Neural progenitor cell (in vitro differentiated cells): Measurements from ENCODE around the gene POLR3B. TPM values are rescaled to one million over a fixed set of nuclear protein-coding genes. Genes with fewer than 3 reads are reported as not detected.

Source experiments
- DNase-seq: peaks from one replicate; pipeline ENCODE4 v3.0.0-alpha.2; 2016; ENCODE audit warnings: low spot score
- H2AFZ ChIP-seq: fragments of 200-600 bp; sonication (generic); replicated peaks from 2 replicates; pipeline ENCODE4 v1.6.1; 2016; ENCODE audit warnings: antibody characterized with exemption
- H3F3A ChIP-seq: fragments of 200-600 bp; sonication (generic); 2 replicates; pipeline ENCODE4 v1.6.1; 2016; ENCODE audit warnings: antibody characterized with exemption, low read depth
- H3K27ac ChIP-seq: fragments of 200-600 bp; sonication (generic); 2 replicates; pipeline ENCODE4 v1.5.1; 2016; ENCODE audit warnings: mild to moderate bottlenecking
- H3K27me3 ChIP-seq: fragments of 200-600 bp; sonication (generic); 2 replicates; pipeline ENCODE4 v1.6.1; 2016; ENCODE audit warnings: mild to moderate bottlenecking, moderate library complexity
- H3K36me3 ChIP-seq: fragments of 200-600 bp; sonication (generic); 2 replicates; pipeline ENCODE4 v1.5.1; 2016
- H3K4me1 ChIP-seq: fragments of 200-600 bp; sonication (generic); 2 replicates; pipeline ENCODE4 v1.6.1; 2016; ENCODE audit warnings: mixed run types
- H3K4me2 ChIP-seq: fragments of 200-600 bp; sonication (generic); 2 replicates; pipeline ENCODE4 v1.6.1; 2016
- H3K4me3 ChIP-seq: fragments of 200-600 bp; sonication (generic); 2 replicates; pipeline ENCODE4 v1.5.1; 2016
- H3K79me2 ChIP-seq: fragments of 200-600 bp; sonication (generic); 2 replicates; pipeline ENCODE4 v1.6.1; 2016; ENCODE audit warnings: low read depth
- H3K9ac ChIP-seq: fragments of 200-600 bp; sonication (generic); 2 replicates; pipeline ENCODE4 v1.6.1; 2016
- H3K9me3 ChIP-seq: fragments of 200-600 bp; sonication (generic); 2 replicates; pipeline ENCODE4 v1.5.1; 2016; ENCODE audit warnings: low read depth
- H4K20me1 ChIP-seq: fragments of 200-600 bp; sonication (generic); 2 replicates; pipeline ENCODE4 v1.6.1; 2016; ENCODE audit warnings: low read depth
- H3K27ac Mint-ChIP-seq: 3 replicates; pipeline ENCODE4 v1.8.0; 2021; ENCODE audit warnings: mixed read lengths
- H3K27me3 Mint-ChIP-seq: 2 replicates; pipeline ENCODE4 v1.8.0; 2022; ENCODE audit warnings: low read depth, mild to moderate bottlenecking, inconsistent platforms, moderate library complexity, mixed read lengths; ENCODE audit not compliant: insufficient read depth
- H3K36me3 Mint-ChIP-seq: 3 replicates; pipeline ENCODE4 v1.8.0; 2021; ENCODE audit warnings: mixed read lengths
- H3K4me1 Mint-ChIP-seq: 3 replicates; pipeline ENCODE4 v1.8.0; 2021; ENCODE audit warnings: mixed read lengths
- H3K4me3 Mint-ChIP-seq: 3 replicates; pipeline ENCODE4 v1.8.0; 2021; ENCODE audit warnings: mild to moderate bottlenecking, moderate library complexity, mixed read lengths
- H3K9me3 Mint-ChIP-seq: 3 replicates; pipeline ENCODE4 v1.8.0; 2020; ENCODE audit warnings: mixed read lengths
- EZH2 ChIP-seq: fragments of 200-600 bp; sonication (generic); IDR thresholded peaks from 2 replicates; pipeline ENCODE4 v1.6.1; 2017; ENCODE audit warnings: antibody characterized with exemption, mild to moderate bottlenecking, moderate library complexity
- EZH2phosphoT487 ChIP-seq: fragments of 200-600 bp; sonication (generic); IDR thresholded peaks from 2 replicates; pipeline ENCODE4 v1.6.1; 2017; ENCODE audit warnings: antibody characterized with exemption
- total RNA-seq: library from RNA; depleted of rRNA; stranded (reverse); fragments of >200 nt; gene quantifications from 2 replicates; pipeline ENCODE4 v1.2.3, GENCODE V29; 2015; ENCODE audit warnings: low replicate concordance
- TF ChIP-seq, protein P1 (sequence below): fragments of 200-600 bp; sonication (generic); IDR thresholded peaks from 2 replicates; pipeline ENCODE4 v1.5.1; 2017; ENCODE audit warnings: antibody characterized with exemption, mild to moderate bottlenecking

POLR3B gene
- total RNA-seq, 1 donor from 2014 or later: 8.8 TPM

DNA sequence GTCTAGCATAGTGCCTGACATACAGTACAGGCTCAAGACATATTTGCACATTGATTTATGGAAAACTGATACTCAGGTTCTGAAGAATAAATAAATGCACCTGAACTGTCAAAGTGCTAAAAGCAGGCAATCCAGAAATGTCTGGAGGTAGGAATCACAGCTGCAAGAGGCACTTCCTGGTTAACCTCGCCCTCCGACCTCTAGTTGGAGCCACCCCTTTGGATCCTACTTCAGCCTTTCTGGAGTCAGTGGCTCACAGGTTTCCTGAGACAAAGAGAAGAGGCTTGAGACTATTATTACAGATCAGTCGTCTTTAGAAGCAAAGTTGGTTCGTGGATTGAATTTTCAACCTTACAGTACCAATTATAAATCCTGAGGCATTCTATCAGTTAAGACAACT, 42.0 kb upstream of the POLR3B start:
- H3K9ac ChIP-seq: no peak overlapping the region
- no peaks in the 10 kb centered on the region for H4K20me1 ChIP-seq
- no peaks in the 10 kb centered on the region for H3K36me3 ChIP-seq
- no peaks in the 10 kb centered on the region for H3K4me1 ChIP-seq
- Mint-ChIP-seq H3K4me1 (no peaks in the 10 kb centered on the region), H3K27me3 (peaks cover 4% of the 10 kb centered on the region), H3K36me3 (peaks cover 5% of the 10 kb centered on the region), H3K9me3 (no peaks in the 10 kb centered on the region), H3K27ac (no peak overlapping the region), H3K4me3 (no peak overlapping the region)
- no peak for DNase-seq
- H3K4me3 ChIP-seq: no peak overlapping the region
- H3K27ac ChIP-seq: no peak overlapping the region
- no peaks in the 10 kb centered on the region for H3K9me3 ChIP-seq
- no peaks in the 10 kb centered on the region for H3K79me2 ChIP-seq
- H3K27me3 ChIP-seq: no peaks in the 10 kb centered on the region
- no peak for TF ChIP-seq EZH2
- TF ChIP-seq, protein P1, sequence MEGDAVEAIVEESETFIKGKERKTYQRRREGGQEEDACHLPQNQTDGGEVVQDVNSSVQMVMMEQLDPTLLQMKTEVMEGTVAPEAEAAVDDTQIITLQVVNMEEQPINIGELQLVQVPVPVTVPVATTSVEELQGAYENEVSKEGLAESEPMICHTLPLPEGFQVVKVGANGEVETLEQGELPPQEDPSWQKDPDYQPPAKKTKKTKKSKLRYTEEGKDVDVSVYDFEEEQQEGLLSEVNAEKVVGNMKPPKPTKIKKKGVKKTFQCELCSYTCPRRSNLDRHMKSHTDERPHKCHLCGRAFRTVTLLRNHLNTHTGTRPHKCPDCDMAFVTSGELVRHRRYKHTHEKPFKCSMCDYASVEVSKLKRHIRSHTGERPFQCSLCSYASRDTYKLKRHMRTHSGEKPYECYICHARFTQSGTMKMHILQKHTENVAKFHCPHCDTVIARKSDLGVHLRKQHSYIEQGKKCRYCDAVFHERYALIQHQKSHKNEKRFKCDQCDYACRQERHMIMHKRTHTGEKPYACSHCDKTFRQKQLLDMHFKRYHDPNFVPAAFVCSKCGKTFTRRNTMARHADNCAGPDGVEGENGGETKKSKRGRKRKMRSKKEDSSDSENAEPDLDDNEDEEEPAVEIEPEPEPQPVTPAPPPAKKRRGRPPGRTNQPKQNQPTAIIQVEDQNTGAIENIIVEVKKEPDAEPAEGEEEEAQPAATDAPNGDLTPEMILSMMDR: no peak
- no peak for TF ChIP-seq EZH2phosphoT487
- H3K4me2 ChIP-seq: no peak overlapping the region
- peak overlapping the region; percentile 52 for H2AFZ ChIP-seq
- no peaks in the 10 kb centered on the region for H3F3A ChIP-seq

DNA sequence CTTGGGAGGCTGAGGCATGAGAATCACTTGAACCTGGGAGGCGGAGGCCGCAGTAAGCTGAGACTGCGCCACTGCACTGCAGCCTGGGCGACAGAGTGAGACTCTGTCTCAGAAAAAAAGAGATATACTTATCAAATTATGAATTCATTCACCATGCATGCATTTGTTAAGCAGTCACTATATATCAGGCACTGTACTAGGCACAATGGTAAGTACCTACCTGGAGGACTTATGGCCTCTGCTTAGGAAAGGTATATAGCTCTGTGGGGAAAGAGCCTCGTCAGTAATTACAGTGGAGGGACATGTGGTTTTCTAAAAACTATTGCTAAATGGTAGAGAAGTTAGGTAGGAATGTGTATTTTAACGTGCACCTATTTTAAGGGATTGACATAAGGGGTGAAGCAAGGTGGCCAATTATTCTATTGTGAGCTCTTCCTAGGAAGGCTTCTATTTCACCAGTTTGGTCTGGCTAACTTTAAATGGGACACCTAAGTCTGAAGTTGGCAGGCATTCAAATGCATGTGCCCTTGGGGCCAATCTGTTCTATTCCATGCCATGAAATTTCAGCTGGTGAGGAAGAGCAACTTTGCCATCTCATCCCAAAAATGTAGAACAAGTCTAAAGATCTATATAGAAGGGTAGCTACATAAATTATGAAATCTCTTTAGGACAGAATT, 40.0 kb upstream of the POLR3B start:
- no peak overlapping the region for H3K9ac ChIP-seq
- H3K27ac ChIP-seq: no peak overlapping the region
- no peaks in the 10 kb centered on the region for H3K9me3 Mint-ChIP-seq
- H3K27ac Mint-ChIP-seq: no peak overlapping the region
- no peaks in the 10 kb centered on the region for H3K36me3 ChIP-seq
- no peaks in the 10 kb centered on the region for H3K9me3 ChIP-seq
- TF ChIP-seq EZH2 (no peak), EZH2phosphoT487 (no peak)
- TF ChIP-seq, protein P1: no peak
- no peaks in the 10 kb centered on the region for H3K4me1 ChIP-seq
- H3K27me3 Mint-ChIP-seq: peaks cover 2% of the 10 kb centered on the region
- no peaks in the 10 kb centered on the region for H3K27me3 ChIP-seq
- no peaks in the 10 kb centered on the region for H3K79me2 ChIP-seq
- H4K20me1 ChIP-seq: no peaks in the 10 kb centered on the region
- H3K4me2 ChIP-seq: no peak overlapping the region
- H3K4me3 Mint-ChIP-seq: no peak overlapping the region
- H2AFZ ChIP-seq: no peak overlapping the region
- H3F3A ChIP-seq: no peaks in the 10 kb centered on the region
- H3K4me1 Mint-ChIP-seq: no peaks in the 10 kb centered on the region
- H3K4me3 ChIP-seq: no peak overlapping the region
- no peak for DNase-seq
- H3K36me3 Mint-ChIP-seq: peaks cover 10% of the 10 kb centered on the region

DNA sequence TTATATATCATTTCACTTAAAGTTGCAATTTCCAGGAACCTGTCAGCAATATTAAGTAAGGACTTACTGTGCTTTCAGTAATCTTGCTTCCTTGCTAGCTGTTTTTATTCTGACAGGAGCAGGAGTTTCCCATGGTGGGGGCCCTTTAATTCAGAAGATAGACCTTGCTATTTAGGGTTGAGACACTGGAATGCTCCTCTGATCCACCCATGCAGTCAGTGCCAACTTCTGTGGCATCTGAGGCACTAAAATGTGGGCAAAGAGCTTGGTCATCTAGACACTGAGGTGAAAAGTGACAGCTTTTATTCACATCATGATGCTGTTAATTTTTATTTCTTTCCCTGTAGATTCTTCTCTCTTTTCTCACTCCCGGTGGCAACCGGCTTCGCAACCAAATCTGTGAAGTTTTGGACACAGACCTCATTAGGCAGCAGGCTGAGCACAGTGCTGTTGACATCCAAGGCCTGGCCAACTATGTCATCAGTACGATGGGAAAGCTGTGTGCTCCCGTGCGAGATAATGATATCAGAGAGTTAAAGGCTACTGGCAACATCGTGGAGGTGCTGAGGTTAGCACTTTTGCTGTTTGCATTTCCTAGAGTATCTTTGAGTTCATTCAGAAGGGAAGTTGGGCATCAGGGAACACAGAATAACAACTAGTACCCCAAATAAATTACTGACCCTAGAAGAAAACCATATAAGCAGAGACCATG, 36.3 kb upstream of the POLR3B start:
- Mint-ChIP-seq H3K4me1 (no peaks in the 10 kb centered on the region), H3K27ac (no peak overlapping the region)
- DNase-seq: no peak

More for the DNA sequence above, 36.3 kb upstream of the POLR3B start:
- peaks cover 2% of the 10 kb centered on the region for H3K27me3 Mint-ChIP-seq
- Histone ChIP-seq H3K27me3 (no peaks in the 10 kb centered on the region), H2AFZ (no peak overlapping the region), H3K9me3 (no peaks in the 10 kb centered on the region), H3K27ac (no peak overlapping the region), H3K4me2 (no peak overlapping the region), H3K4me3 (no peak overlapping the region), H3K9ac (no peak overlapping the region), H3K79me2 (no peaks in the 10 kb centered on the region), H4K20me1 (no peaks in the 10 kb centered on the region), H3K4me1 (no peaks in the 10 kb centered on the region), H3K36me3 (no peaks in the 10 kb centered on the region), H3F3A (no peaks in the 10 kb centered on the region)
- TF ChIP-seq, protein P1: no peak
- TF ChIP-seq EZH2 (no peak), EZH2phosphoT487 (no peak)
- no peak overlapping the region for H3K4me3 Mint-ChIP-seq
- H3K36me3 Mint-ChIP-seq: peaks cover 13% of the 10 kb centered on the region
- H3K9me3 Mint-ChIP-seq: no peaks in the 10 kb centered on the region
